ENCODE measurements around the gene PTGER2.

PTGER2 gene

DNA sequence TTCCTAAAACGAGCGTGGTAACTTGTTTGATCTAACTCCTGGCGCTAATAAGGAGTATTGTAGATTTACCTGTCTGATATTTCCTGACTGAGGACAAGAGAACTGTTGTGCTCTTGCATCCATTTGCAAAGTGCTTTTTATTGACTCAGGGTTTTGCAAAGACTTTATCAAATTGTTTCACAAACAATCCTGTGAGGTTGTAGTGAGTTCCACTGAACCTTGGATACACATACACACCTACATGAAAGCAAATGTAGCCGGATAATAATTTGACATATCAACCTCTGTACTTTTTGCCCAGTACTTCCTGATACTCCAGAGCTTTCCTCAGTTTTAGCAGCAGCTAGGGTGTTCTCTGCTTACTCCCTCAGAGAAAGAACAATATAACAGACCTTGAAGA, 6.7 kb upstream of the PTGER2 start:
- no peak for DNase-seq

DNA sequence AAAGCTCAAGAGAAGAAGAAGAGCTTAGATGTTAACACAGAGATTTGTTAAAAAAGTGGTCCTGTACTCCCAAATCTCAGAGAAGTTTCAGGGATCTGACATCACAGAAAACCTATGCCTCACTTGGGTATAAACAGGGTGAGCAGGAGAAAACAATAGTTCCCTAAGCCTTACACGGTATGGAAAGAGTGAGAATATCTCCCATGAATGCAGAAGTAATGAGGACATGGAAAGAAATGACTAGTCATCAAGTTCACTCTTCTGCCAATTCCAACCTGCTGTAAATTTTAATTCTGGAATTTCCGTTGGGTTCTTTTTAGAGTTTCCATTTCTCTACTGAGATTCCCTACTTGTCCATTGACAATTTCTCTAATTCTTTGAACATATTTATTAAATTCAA, 6.2 kb upstream of the PTGER2 start:
- DNase-seq = no peak

DNA sequence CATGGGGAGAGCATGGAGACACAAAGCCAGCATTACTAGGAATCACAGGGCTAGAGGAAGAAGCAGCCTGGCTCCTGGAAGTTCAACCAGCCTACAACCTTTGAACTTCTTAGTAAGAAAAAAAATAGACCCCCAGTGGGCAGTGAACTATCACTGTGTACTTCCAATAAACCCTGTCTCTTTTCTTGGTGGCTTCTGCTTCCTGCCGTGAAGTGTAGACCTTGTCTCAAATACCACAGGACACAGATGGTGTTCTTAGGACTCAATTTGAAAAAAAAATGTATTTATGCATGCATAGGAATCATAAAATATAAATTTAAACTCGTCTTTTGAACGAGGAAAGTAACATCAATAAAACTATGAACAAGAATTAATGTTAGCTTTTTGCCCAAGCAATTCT, 3.6 kb upstream of the PTGER2 start:
- DNase-seq = no peak

DNA sequence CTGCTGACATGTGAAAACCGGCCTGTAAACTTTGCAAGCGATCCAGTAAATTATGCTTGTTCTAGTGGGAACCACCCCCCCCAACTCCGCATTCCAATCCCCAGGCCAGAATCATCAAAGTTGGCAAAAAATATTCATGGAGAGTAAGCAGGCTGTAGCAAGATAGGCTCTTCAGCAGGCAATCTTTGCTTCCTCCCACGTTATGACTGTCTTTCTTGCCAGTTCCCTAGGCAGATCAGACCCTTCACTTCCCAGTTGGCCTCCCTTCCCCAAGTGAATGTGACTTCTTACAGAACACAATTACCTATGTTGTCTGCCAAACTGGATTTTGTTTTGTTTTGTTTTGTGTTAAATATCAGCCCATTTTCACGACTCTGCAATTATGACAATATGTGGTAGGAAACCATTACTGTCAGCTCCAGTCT, 1.2 kb upstream of the PTGER2 start:
- DNase-seq = no peak

DNA sequence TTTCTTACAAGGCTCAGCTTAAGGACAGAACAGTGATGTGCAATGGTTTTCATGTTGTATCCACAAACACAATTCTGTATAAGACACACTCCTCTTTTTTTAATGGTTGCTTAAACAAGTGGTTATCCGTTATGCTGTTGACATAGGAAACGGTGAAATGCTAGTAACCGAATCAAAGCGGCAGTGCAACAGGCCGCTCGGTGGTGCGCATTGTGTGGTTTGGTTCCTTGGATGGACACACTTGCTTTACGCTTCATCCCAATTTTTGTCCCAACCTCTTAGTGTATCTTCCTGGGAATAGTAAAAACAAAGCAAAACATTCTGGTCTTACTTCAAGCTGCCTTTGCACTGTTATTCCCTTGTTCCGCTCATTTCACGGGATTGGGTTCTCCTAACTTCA, 650 bp upstream of the PTGER2 start:
- peak; percentile 31 for DNase-seq

DNA sequence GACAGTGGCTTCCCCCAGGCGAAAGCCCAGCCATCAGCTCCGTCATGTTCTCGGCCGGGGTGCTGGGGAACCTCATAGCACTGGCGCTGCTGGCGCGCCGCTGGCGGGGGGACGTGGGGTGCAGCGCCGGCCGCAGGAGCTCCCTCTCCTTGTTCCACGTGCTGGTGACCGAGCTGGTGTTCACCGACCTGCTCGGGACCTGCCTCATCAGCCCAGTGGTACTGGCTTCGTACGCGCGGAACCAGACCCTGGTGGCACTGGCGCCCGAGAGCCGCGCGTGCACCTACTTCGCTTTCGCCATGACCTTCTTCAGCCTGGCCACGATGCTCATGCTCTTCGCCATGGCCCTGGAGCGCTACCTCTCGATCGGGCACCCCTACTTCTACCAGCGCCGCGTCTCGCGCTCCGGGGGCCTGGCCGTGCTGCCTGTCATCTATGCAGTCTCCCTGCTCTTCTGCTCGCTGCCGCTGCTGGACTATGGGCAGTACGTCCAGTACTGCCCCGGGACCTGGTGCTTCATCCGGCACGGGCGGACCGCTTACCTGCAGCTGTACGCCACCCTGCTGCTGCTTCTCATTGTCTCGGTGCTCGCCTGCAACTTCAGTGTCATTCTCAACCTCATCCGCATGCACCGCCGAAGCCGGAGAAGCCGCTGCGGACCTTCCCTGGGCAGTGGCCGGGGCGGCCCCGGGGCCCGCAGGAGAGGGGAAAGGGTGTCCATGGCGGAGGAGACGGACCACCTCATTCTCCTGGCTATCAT, 663 bp downstream of the PTGER2 start:
- DNase-seq = peak; percentile 32

DNA sequence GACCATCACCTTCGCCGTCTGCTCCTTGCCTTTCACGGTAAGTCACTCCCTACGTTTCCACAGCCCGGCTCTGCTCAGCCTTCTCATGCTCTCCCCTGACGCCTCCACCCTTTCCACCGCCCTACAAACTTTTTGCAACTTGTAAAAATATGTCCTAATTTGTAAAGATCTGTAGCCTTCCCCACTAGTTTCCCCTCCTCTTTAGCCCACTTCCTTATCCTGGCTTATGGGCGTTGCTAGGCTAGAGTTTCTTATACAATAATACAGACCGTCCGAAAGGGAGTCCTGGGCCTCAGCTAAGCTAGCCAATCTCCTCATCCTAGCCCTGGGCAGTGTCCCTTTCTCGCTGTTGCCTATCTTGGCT, 1.2 kb downstream of the PTGER2 start:
- peak; percentile 57 for DNase-seq

DNA sequence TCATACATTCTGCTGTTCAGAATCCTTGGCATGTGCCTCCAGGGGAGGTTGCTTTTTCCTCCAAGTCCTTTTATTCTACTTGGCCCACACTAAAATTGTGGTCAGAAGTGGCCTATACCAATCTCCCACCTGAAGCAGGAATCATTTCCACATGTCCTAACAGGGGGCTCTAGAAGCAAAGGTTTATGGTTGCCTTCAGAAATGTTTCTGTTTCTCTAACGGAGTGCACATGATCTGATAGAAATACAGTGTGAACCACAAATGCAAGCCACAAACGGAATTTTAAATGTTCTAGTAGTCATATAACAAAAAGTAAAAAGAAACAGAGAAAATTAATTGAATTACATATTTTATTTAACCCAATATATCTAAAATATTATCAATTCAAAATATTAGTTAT, 4.0 kb downstream of the PTGER2 start:
- DNase-seq = peak; percentile 29

DNA sequence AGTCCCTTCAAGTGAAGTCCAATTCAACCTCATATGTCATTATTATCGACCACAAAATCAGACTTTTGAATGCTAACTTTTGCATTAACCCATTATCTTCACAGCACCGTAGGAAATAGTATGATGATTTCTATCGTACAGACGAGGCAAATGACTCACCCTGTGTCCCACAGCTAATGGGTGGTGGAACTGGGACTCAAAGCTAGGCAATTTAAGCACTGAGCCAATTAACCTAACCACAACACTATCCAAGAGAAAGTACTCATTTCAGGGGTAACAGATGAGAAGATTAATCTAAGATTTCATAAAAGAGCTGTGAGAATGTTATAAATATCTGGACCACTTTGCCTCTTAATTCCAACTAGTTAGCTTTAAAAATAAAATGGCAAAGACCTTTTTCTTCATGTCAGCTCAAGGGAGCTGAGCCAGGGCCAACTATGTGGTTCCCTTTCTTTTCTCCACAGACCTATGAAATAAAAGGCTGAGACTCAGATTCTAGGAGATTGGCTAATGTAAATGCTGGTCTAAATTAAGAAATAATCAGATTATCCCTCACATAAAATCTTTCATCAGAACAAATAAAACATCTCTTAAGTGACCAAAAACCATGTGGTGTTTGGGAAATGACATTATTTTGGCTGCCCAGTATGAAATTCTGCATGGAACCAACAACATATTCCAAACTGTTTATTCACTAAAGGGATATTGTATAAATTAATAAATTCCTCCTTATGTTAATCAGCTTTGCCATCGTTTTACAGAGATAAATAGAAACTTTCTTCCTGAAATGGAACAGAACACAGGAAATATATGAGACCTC, 4.9 kb downstream of the PTGER2 start:
- no peak for DNase-seq

DNA sequence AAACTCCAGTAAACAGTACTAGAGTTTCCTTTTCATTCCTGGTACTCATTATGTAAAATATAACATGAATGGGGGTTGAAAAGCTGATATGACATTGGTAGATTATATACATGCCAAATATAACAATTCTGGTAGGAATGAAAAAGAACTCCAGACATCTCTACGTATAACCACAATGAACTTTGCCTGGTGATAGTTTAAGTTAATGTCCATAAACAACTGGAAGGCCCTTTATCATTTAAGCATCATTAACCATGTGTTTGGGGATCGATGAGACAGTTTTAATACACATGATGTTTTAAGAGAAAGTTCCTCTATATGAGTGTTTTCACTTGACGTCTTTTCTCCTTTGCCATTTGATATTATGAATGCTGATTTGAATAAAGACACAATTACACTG, 5.8 kb downstream of the PTGER2 start:
- no peak for DNase-seq

DNA sequence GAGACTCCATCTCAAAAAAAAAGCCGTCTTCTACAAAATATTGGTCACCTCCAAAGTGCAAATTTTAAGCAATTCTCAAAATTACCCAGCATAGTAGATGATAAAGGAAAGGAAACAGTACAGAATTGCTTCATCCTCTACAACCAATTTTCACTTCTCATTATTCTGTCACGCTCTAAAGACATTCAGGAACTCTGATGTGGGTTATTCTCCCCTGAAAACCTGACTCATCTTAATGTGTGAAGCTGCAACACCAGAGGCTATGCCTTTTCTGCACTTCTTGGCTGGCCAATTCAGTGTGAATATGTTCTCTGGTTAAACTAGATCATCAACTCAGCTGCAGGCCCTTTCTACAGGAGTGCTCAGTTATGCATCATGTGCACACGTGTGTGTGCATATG, 11.0 kb downstream of the PTGER2 start:
- peak; percentile 54 for DNase-seq

DNA sequence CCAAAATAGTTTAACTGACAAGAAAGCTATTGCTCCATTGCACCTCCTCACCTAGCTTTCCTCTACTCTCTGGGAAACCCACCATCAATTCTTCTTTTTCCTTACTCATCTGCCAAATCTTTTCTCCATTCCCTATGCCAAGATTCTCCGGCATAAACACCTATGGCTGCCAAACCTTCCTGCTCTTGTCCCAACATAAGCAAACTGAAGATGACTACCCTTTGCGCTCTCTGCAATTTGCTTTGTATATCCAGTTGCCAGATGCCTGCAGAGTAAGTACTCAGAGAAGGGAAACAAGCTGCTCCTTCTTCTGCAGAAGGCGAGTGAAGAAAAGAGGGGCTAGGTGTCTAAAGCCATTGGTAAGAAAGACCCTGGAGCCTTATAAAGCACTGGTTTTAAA, 11.5 kb downstream of the PTGER2 start:
- DNase-seq = no peak

DNA sequence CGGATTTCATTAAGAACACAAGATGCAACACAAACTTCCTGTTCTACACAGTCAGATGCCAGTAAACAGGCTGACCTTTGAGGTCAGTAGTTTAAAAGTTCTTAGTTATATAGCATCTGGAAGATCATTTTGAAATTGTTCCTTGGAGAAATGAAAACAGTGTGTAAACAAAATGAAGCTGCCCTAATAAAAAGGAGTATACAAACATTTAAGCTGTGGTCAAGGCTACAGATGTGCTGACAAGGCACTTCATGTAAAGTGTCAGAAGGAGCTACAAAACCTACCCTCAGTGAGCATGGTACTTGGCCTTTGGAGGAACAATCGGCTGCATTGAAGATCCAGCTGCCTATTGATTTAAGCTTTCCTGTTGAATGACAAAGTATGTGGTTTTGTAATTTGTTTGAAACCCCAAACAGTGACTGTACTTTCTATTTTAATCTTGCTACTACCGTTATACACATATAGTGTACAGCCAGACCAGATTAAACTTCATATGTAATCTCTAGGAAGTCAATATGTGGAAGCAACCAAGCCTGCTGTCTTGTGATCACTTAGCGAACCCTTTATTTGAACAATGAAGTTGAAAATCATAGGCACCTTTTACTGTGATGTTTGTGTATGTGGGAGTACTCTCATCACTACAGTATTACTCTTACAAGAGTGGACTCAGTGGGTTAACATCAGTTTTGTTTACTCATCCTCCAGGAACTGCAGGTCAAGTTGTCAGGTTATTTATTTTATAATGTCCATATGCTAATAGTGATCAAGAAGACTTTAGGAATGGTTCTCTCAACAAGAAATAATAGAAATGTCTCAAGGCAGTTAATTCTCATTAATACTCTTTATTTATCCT, 13.5 kb downstream of the PTGER2 start:
- DNase-seq = peak; percentile 28

DNA sequence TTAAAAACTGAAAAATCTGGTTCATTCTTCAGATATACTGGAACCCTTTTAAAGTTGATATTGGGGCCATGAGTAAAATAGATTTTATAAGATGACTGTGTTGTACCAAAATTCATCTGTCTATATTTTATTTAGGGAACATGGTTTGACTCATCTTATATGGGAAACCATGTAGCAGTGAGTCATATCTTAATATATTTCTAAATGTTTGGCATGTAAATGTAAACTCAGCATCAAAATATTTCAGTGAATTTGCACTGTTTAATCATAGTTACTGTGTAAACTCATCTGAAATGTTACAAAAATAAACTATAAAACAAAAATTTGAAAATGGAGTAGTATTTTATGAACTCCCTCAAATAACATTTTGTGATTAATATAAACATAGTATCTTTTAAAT, 14.2 kb downstream of the PTGER2 start:
- no peak for DNase-seq

DNA sequence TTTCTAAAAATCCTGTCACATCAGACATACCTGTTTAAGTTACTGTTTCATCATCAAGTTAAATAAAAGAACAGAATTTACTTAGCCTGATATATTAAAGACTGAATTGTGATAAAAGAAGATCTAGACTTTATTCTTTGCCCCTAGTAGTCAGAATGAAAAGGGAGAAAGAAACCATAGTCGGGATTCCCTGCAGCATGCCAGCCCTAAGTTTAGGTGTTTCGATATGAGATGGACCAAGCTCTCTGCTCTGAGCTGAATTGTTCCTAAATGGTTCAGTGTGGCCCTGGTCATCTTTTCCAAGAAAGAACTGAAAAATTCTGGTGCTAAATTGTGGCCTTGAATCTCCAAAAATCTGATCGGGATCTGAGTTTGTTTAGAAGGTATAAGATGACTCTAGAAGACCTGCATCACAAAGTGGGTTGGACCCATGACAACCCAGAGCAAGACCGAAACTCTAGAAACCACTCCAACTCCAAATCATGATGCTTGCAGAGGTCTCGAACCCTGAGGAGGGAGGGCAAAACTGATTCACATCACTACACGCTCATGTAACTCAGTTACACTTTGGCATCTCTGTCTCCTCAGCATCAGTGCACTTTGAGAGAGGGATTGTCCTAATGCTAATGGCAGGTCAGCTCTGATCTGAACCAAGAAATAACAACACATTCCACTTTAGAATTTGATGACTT, 15.7 kb downstream of the PTGER2 start:
- no peak for DNase-seq

DNA sequence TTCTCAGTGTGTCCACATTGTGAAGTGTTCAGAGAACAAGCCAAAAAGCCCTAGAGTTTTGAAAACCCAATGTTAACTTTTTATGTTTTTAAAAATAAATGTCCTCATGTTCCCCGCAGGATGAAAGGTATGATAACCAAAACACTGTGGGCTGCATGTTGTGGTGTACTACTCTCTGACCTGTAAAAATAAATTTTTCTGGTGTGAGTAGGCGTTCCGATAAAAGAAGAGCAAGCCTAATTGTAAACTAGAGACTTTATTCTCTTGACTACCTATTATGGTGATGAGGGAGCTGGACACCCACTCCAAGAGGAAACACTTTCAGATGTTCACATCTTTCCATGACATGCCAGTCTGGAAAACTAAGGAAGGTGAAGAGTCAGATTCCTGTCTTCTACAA, 18.2 kb downstream of the PTGER2 start:
- no peak for DNase-seq

DNA sequence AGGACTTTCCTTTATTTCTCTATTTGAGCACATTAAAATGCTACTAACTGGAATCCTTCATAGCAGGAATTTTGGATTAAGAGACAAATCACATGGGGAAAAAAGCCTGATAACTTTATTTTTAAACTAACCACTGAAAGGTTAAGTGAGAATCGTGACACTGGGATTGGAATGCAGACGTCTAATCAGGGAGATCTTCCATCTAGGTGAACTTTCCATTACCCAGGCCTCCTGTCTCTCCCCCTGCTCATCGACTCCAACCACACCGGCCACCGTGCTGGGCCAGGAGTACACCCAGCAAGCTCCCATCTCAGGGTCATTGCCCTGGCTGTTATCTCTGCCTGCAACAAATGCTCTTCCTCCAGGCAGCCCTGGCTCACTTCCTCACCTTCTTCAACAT, 19.0 kb downstream of the PTGER2 start:
- no peak for DNase-seq

DNA sequence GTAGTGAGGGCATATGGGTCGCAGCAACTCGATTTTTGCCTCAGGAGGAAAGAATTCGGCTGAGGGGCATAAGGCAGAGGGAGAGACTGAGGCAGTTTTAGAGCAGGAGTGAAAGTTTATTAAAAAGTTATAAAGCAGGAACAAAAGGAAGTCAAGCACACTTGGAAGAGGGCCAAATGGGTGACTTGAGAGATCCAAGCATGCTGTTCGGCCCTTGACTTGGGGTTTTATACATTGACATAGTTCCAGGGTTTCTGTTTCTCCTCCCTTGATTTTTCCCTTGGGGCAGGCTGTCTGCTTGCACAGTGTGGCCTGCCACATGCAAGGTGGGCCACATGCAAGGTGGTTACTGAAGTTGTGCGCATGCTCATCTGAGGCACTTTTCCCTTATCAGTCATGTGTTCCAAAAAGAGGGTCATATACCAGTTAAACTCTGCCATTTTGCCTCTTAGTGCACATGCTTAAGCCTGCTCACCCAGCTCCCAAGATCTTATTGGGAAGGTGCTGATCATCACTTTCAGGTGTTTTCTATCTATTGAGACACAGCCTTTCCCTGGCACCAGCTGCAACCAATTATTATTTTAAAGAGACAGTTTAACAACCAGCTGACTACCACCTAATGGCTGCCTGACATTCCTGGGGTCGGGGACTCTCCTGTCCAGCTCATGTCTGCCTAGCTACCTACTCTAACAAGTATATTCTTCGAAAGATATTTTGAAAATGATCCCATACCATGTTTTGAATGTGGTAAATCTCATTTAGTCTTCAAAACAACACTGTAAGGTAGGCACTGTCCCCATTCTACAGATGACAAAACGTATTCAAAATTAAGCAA, 19.9 kb downstream of the PTGER2 start:
- no peak for DNase-seq

DNA sequence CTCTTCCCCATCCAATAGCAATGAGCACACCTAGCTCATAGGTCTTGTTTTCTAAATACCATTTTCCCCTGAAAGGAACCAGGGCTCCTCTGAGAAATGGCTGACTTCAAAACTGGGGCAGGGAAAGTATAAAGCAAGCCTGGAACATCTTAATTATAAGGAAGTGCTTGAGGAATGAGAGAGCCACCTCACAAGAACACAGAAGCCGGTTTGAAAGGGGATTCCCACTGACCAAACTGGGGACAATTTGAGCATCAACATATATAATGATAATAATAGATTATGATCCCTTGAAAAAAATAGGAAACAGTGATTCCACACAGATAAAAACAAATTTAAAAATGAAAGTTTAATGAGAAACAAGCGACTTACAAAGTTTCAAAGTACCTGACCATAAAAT, 22.1 kb downstream of the PTGER2 start:
- DNase-seq = no peak

DNA sequence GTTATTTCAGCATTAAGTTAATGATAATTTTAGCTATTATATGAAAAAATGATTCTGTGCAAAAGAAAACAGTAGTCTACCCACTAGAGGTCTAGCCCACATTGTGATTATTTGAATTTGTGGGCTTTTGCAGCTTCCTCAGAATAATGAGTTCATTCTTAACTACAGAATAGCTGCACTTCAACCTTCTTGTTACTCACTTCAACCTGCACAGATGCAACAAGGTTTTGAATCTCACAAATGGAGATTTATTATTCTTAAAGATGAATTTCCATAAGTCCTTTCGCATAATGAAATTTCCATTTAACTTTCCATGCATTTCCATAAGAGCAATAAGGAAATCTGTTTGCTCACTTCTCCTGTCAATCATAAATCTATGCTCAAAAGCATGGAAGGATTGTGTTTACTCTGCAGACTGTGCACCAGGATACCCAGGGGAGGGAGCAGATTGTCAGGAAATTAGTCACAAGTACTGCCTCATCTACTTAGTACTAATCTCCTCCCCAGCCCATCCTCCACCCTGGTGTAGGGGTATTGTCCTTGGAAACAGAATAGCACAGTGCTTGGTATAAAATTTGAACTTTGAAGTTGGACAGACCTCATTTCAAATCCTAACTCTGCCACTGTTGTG, 24.1 kb downstream of the PTGER2 start:
- DNase-seq = no peak

DNA sequence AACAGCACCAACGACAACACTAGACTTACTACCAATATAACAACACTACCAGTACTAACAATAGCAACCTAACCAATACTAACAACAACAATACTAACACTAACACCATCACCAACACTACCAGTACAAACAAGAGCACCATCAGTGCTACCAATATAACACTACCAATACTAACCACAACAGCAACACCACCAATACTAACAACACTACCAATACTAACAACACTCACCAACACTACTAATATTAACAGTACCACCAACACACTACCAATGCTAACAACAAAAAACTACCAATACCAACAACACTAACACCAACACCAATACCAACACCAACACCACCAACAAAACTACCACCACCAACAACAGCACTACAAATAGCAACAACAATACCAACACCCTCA, 25.1 kb downstream of the PTGER2 start:
- no peak for DNase-seq
